ENCODE results near the gene CISD3.

DNA sequence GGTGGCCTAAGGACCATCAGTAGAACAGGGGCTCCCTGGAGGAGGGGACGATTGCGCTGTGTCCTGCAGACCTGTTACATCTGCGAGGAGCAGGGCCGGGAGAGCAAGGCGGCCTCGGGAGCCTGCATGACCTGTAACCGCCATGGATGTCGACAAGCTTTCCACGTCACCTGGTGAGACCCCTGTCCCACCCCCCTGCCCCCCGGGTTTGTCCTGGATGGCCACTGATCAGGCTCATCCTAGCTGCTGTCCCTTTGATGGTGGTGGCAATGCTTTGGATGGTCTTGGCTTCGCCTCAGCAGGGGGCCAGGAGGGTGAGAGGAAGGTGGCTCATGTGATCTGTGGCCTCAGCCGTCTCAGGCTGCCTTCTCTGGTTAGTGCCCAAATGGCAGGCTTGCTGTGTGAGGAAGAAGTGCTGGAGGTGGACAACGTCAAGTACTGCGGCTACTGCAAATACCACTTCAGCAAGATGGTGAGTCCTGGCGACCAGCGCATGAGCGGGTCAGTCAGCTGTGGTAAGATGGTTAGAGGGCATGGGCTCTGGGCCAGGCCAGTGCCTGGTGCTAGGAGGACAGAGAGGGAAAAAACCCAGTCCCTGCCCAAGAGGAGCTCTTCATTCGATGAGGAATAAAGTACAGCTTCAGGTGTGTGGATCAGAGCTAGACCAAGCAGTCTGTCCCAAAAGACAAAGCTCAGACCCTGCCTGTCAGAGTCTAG, 20.9 kb upstream of the CISD3 start:
- TF ChIP-seq SCRT1 (tag by site-specific recombination; IDR thresholded peaks at IDR 0.05; ENCODE audit: borderline replicate concordance) (no peak), ZBTB17 (tag by site-specific recombination; IDR thresholded peaks at IDR 0.05) (no peak), ZBTB1 (tag by site-specific recombination; IDR thresholded peaks at IDR 0.05) (no peak), ZNF398 (tag by site-specific recombination; IDR thresholded peaks at IDR 0.05) (no peak), ZBTB6 (tag by site-specific recombination; IDR thresholded peaks at IDR 0.05) (no peak), KLF1 (tag by site-specific recombination; IDR thresholded peaks at IDR 0.05) (no peak)
- TF ChIP-seq, protein P1, sequence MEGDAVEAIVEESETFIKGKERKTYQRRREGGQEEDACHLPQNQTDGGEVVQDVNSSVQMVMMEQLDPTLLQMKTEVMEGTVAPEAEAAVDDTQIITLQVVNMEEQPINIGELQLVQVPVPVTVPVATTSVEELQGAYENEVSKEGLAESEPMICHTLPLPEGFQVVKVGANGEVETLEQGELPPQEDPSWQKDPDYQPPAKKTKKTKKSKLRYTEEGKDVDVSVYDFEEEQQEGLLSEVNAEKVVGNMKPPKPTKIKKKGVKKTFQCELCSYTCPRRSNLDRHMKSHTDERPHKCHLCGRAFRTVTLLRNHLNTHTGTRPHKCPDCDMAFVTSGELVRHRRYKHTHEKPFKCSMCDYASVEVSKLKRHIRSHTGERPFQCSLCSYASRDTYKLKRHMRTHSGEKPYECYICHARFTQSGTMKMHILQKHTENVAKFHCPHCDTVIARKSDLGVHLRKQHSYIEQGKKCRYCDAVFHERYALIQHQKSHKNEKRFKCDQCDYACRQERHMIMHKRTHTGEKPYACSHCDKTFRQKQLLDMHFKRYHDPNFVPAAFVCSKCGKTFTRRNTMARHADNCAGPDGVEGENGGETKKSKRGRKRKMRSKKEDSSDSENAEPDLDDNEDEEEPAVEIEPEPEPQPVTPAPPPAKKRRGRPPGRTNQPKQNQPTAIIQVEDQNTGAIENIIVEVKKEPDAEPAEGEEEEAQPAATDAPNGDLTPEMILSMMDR (tag by site-specific recombination; IDR thresholded peaks at IDR 0.05): no peak
- TF ChIP-seq, protein P2, sequence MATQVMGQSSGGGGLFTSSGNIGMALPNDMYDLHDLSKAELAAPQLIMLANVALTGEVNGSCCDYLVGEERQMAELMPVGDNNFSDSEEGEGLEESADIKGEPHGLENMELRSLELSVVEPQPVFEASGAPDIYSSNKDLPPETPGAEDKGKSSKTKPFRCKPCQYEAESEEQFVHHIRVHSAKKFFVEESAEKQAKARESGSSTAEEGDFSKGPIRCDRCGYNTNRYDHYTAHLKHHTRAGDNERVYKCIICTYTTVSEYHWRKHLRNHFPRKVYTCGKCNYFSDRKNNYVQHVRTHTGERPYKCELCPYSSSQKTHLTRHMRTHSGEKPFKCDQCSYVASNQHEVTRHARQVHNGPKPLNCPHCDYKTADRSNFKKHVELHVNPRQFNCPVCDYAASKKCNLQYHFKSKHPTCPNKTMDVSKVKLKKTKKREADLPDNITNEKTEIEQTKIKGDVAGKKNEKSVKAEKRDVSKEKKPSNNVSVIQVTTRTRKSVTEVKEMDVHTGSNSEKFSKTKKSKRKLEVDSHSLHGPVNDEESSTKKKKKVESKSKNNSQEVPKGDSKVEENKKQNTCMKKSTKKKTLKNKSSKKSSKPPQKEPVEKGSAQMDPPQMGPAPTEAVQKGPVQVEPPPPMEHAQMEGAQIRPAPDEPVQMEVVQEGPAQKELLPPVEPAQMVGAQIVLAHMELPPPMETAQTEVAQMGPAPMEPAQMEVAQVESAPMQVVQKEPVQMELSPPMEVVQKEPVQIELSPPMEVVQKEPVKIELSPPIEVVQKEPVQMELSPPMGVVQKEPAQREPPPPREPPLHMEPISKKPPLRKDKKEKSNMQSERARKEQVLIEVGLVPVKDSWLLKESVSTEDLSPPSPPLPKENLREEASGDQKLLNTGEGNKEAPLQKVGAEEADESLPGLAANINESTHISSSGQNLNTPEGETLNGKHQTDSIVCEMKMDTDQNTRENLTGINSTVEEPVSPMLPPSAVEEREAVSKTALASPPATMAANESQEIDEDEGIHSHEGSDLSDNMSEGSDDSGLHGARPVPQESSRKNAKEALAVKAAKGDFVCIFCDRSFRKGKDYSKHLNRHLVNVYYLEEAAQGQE (tag by site-specific recombination; IDR thresholded peaks at IDR 0.05): no peak
- TF ChIP-seq, protein P3, sequence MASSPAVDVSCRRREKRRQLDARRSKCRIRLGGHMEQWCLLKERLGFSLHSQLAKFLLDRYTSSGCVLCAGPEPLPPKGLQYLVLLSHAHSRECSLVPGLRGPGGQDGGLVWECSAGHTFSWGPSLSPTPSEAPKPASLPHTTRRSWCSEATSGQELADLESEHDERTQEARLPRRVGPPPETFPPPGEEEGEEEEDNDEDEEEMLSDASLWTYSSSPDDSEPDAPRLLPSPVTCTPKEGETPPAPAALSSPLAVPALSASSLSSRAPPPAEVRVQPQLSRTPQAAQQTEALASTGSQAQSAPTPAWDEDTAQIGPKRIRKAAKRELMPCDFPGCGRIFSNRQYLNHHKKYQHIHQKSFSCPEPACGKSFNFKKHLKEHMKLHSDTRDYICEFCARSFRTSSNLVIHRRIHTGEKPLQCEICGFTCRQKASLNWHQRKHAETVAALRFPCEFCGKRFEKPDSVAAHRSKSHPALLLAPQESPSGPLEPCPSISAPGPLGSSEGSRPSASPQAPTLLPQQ (tag by site-specific recombination; IDR thresholded peaks at IDR 0.05): no peak
- TF ChIP-seq, protein P4, sequence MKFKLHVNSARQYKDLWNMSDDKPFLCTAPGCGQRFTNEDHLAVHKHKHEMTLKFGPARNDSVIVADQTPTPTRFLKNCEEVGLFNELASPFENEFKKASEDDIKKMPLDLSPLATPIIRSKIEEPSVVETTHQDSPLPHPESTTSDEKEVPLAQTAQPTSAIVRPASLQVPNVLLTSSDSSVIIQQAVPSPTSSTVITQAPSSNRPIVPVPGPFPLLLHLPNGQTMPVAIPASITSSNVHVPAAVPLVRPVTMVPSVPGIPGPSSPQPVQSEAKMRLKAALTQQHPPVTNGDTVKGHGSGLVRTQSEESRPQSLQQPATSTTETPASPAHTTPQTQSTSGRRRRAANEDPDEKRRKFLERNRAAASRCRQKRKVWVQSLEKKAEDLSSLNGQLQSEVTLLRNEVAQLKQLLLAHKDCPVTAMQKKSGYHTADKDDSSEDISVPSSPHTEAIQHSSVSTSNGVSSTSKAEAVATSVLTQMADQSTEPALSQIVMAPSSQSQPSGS (tag by site-specific recombination; IDR thresholded peaks at IDR 0.05; ENCODE audit: low read depth): no peak

Data from HEK293 (cell line).